Activated T-helper 17 cell treated with anti-CD3 and anti-CD28 coated beads, Interleukin-2, amount 50 U/mL, for 72 hours (primary cell): ENCODE data around the gene MROH2B. TPM values are rescaled to one million over a fixed set of nuclear protein-coding genes. Genes with fewer than 3 reads are reported as not detected.

Source experiments
- ATAC-seq: fragments of 150-1000 bp; cut with Tn5 transposase; replicated peaks from 2 replicates; pipeline ENCODE4 v1.10.0; 2021; ENCODE audit warnings: mild to moderate bottlenecking, moderate library complexity
- H3K27ac Mint-ChIP-seq: one replicate; pipeline ENCODE4 v1.8.0; 2022; ENCODE audit warnings: mixed read lengths
- H3K27me3 Mint-ChIP-seq: one replicate; pipeline ENCODE4 v1.8.0; 2022; ENCODE audit warnings: mixed read lengths
- H3K36me3 Mint-ChIP-seq: one replicate; pipeline ENCODE4 v1.8.0; 2022; ENCODE audit warnings: low read depth, mild to moderate bottlenecking, mixed read lengths
- H3K4me1 Mint-ChIP-seq: one replicate; pipeline ENCODE4 v1.8.0; 2022; ENCODE audit warnings: mixed read lengths
- H3K4me3 Mint-ChIP-seq: one replicate; pipeline ENCODE4 v1.8.0; 2022; ENCODE audit warnings: mild to moderate bottlenecking, mixed read lengths
- H3K9me3 Mint-ChIP-seq: one replicate; pipeline ENCODE4 v1.8.0; 2022; ENCODE audit warnings: mixed read lengths
- total RNA-seq, 2 donors: library from RNA; stranded (reverse); gene quantifications; one replicate each; pipeline ENCODE4 v1.2.3, GENCODE V29; 2022

The MROH2B gene
- total RNA-seq, 2 donors from 2014 or later: not detected

- Mint-ChIP-seq H3K9me3 (no peaks in the 10 kb centered on the region), H3K4me1 (no peaks in the 10 kb centered on the region), H3K27me3 (peaks cover 7% of the 10 kb centered on the region), H3K36me3 (no peaks in the 10 kb centered on the region), H3K4me3 (no peak overlapping the region), H3K27ac (no peak overlapping the region)
- ATAC-seq: no peak
Measured at GRCh38 chr5:40999142-40999541, 72.0 kb downstream of the MROH2B start.

DNA sequence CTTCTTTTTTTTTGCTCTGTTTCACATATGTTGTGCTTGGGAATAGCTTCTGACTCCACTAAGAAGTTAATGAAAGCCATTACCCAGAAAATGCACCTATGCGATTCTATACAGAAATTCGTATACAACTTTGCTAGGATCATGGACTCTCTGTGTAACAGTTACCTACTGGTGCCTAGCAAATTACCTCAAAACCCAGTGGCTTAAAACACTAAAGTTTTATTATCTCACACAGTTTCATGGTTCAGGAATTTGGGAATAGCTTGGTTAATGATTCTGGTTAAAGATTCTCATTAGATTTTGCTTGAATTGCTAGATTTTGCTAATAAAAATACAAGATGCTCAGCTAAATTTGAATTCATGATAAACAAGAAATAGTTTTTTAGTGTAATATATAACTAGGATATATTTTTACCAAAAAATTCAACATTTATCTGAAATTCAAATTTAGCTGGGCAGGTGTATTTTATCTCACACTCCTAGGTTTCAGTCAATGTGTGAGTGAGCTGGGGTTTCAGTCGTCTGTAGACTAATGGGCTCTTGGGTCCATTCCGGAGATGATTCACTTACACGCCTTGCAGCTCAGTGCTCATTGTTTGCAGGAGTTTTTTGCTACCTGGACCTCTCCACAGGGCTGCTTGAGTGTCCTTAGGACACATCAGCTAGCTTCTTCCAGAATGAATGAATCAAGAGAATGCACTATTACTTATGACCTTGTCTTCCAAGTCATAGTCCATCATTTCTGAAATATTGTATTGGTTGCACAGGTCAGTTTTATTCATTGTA is 75.1 kb downstream of the MROH2B start:
- no peaks in the 10 kb centered on the region for H3K4me1 Mint-ChIP-seq
- no peaks in the 10 kb centered on the region for H3K9me3 Mint-ChIP-seq
- no peak overlapping the region for H3K4me3 Mint-ChIP-seq
- no peaks in the 10 kb centered on the region for H3K36me3 Mint-ChIP-seq
- H3K27me3 Mint-ChIP-seq: peaks cover 13% of the 10 kb centered on the region
- ATAC-seq: no peak
- H3K27ac Mint-ChIP-seq: no peak overlapping the region

GRCh38 chr5:40991981-40992559 is 79.1 kb downstream of the MROH2B start:
- ATAC-seq: no peak
- Mint-ChIP-seq H3K9me3 (no peaks in the 10 kb centered on the region), H3K36me3 (no peaks in the 10 kb centered on the region), H3K4me3 (no peak overlapping the region), H3K27ac (no peak overlapping the region), H3K4me1 (no peaks in the 10 kb centered on the region), H3K27me3 (peaks cover 7% of the 10 kb centered on the region)

DNA sequence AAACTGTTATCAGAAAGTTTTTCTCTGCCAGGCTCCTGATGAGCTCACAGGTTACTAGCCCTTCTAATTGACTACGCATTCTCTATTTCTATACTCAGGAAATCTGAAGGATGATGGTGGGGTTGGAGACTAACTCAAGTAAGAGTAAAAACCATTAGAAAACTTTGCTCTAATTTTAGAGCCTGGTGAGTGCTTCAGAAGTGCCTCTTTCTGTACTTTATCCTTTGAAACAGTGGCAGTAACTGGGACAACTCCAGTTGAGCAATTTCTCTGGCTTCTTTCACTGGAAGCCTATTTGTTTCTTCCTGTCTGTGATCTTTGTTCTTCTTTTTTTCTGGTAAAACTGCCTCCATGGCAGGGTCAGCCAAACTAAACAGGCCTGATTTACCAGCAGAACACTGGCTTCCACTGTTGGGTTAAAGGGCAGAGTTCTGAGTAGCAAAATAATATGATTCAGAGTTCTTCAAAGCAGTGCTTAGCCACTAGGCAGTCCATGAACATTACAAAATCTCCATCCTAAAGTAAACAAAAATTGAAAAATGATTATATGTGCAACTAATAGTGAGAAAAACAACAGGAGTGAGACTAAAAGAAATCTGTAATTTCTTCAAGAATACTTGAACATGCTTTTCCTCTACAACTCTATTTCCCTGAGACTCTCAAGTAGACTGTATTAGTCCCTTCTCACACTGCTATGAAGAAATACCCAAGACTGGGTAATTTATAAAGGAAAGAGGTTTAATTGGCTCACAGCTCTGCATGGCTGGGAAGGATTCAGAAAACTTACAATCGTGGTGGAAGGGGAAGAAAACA is 79.8 kb downstream of the MROH2B start:
- Mint-ChIP-seq H3K4me3 (no peak overlapping the region), H3K9me3 (no peaks in the 10 kb centered on the region), H3K27ac (no peak overlapping the region), H3K4me1 (no peaks in the 10 kb centered on the region), H3K27me3 (peaks cover 7% of the 10 kb centered on the region), H3K36me3 (no peaks in the 10 kb centered on the region)
- no peak for ATAC-seq

- H3K36me3 Mint-ChIP-seq: no peaks in the 10 kb centered on the region
- no peaks in the 10 kb centered on the region for H3K9me3 Mint-ChIP-seq
- no peak overlapping the region for H3K27ac Mint-ChIP-seq
- H3K4me3 Mint-ChIP-seq: no peak overlapping the region
- no peak for ATAC-seq
- H3K4me1 Mint-ChIP-seq: no peaks in the 10 kb centered on the region
- peaks cover 4% of the 10 kb centered on the region for H3K27me3 Mint-ChIP-seq
Measured at GRCh38 chr5:40988746-40989510, 82.2 kb downstream of the MROH2B start.

DNA sequence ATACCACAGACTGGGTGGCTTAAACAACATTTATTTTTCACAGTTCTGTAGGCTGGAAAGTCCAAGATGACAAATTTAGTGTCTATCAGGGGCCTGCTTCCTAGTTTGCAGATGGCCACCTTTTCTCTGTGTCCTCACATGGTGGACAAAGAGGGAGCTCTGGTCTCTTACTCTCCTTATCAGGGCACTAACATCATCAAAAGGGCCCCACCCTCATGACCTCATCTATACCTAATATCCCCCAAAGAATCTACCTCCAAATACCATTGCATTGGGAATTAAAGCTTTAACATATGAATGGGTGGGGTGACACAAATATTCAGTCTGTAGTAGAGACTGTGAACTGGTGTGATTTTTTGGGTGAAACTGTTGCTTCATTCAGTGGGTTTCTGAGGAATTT is 83.8 kb downstream of the MROH2B start:
- no peaks in the 10 kb centered on the region for H3K4me1 Mint-ChIP-seq
- H3K9me3 Mint-ChIP-seq: no peaks in the 10 kb centered on the region
- peaks cover 3% of the 10 kb centered on the region for H3K27me3 Mint-ChIP-seq
- no peak for ATAC-seq
- H3K36me3 Mint-ChIP-seq: no peaks in the 10 kb centered on the region
- no peak overlapping the region for H3K27ac Mint-ChIP-seq
- no peak overlapping the region for H3K4me3 Mint-ChIP-seq

DNA sequence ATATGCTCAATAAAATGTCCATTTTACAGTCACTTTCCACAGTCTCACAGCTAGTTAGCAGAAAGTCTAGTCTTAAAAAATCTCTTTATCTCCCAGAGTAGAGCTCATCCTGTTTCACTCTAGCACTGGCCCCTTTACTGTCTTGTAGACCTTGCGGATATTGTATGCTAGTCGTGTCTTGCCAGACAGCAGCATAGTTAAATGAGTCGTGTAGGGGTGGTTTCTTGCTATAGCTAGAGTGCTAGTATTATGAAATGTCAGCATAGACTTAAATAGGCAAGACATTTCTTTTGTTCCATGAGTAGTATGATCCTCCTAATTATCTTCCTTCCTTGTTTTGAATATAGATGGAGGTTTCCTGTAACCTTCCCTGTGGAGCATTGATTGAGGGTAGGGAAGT is 84.5 kb downstream of the MROH2B start:
- no peak for ATAC-seq
- Mint-ChIP-seq H3K4me3 (no peak overlapping the region), H3K27ac (no peak overlapping the region), H3K27me3 (peaks cover 3% of the 10 kb centered on the region), H3K4me1 (no peaks in the 10 kb centered on the region), H3K9me3 (no peaks in the 10 kb centered on the region), H3K36me3 (no peaks in the 10 kb centered on the region)

DNA sequence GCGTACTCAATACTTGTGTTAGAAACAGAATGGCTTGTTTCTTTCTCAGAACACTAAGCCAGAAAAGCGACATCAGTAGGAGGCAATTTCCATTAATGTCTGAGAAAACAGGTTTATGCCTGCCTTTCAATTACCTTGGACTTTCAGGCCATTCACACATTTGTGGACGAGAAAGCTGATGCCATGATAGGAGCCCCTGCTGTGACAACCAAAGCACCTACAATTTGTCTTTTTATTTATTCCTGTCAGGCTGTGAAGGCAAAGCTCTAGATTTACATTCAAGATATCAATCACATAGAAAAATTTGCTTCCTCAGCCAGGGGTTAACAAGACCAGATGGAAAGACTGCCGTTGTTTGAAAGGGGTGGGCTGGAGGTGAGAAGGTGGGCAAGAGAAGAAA is 85.6 kb downstream of the MROH2B start:
- peaks cover 10% of the 10 kb centered on the region for H3K27me3 Mint-ChIP-seq
- H3K36me3 Mint-ChIP-seq: no peaks in the 10 kb centered on the region
- ATAC-seq: no peak
- no peak overlapping the region for H3K4me3 Mint-ChIP-seq
- no peak overlapping the region for H3K27ac Mint-ChIP-seq
- no peaks in the 10 kb centered on the region for H3K9me3 Mint-ChIP-seq
- H3K4me1 Mint-ChIP-seq: no peaks in the 10 kb centered on the region

GRCh38 chr5:40984884-40985283 is 86.3 kb downstream of the MROH2B start:
- no peak overlapping the region for H3K4me3 Mint-ChIP-seq
- H3K27ac Mint-ChIP-seq: no peak overlapping the region
- H3K4me1 Mint-ChIP-seq: no peaks in the 10 kb centered on the region
- no peak for ATAC-seq
- no peaks in the 10 kb centered on the region for H3K9me3 Mint-ChIP-seq
- no peaks in the 10 kb centered on the region for H3K36me3 Mint-ChIP-seq
- peaks cover 11% of the 10 kb centered on the region for H3K27me3 Mint-ChIP-seq

- H3K4me3 Mint-ChIP-seq: no peak overlapping the region
- no peaks in the 10 kb centered on the region for H3K4me1 Mint-ChIP-seq
- no peak for ATAC-seq
Measured at GRCh38 chr5:40983781-40984180, 87.4 kb downstream of the MROH2B start.

DNA sequence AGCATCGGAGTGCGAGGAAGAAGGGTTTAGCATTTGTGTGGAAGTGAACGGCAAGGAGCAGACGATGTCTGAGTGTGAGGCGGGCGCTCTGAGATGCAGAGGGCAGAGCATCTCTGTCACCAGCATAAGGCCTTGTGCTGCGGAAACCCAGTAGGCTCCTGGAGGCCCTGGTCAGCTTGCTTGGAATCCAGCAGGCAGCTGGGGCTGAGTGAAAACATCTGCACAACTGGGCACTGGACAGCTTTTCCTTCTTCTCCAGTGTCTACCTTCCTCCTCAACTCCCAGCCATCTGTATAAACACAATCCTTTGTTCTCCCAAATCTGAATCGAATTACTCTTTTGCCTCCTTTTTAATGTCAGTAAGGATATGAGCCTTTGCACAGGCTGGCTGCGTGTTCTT is 89.7 kb downstream of the MROH2B start:
- no peak overlapping the region for H3K4me3 Mint-ChIP-seq
- H3K4me1 Mint-ChIP-seq: no peaks in the 10 kb centered on the region
- peaks cover 20% of the 10 kb centered on the region for H3K27me3 Mint-ChIP-seq
- H3K9me3 Mint-ChIP-seq: no peaks in the 10 kb centered on the region
- no peak overlapping the region for H3K27ac Mint-ChIP-seq
- no peaks in the 10 kb centered on the region for H3K36me3 Mint-ChIP-seq
- no peak for ATAC-seq

More at GRCh38 chr5:40983781-40984180, 87.4 kb downstream of the MROH2B start:
- Mint-ChIP-seq H3K27ac (no peak overlapping the region), H3K36me3 (no peaks in the 10 kb centered on the region), H3K9me3 (no peaks in the 10 kb centered on the region), H3K27me3 (peaks cover 13% of the 10 kb centered on the region)

DNA sequence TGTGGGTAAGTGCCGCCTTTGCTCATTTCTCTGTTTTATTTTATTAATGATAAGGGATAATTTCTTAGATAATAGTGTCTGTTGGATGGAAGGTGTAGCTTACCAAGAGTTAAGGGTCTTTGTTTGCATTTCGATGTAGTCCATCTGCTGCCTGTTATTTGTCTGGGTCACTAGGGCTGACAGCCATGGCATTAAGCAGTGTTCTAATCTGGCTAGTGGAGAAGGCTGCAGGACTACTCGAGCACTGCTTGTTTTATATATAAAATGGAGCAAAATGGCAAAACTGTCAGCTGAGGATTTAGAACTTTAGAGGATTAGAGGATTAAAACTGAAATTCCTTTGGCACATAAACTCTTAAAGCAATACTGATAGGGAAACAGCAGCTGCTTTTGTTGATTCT is 94.3 kb downstream of the MROH2B start:
- no peak for ATAC-seq
- no peaks in the 10 kb centered on the region for H3K9me3 Mint-ChIP-seq
- peaks cover 24% of the 10 kb centered on the region for H3K27me3 Mint-ChIP-seq
- H3K4me3 Mint-ChIP-seq: no peak overlapping the region
- no peaks in the 10 kb centered on the region for H3K36me3 Mint-ChIP-seq
- no peak overlapping the region for H3K27ac Mint-ChIP-seq
- no peaks in the 10 kb centered on the region for H3K4me1 Mint-ChIP-seq

GRCh38 chr5:40976041-40976440 is 95.1 kb downstream of the MROH2B start:
- H3K9me3 Mint-ChIP-seq: no peaks in the 10 kb centered on the region
- no peak for ATAC-seq
- no peaks in the 10 kb centered on the region for H3K36me3 Mint-ChIP-seq
- H3K27ac Mint-ChIP-seq: no peak overlapping the region
- peaks cover 22% of the 10 kb centered on the region for H3K27me3 Mint-ChIP-seq
- H3K4me3 Mint-ChIP-seq: no peak overlapping the region
- no peaks in the 10 kb centered on the region for H3K4me1 Mint-ChIP-seq

DNA sequence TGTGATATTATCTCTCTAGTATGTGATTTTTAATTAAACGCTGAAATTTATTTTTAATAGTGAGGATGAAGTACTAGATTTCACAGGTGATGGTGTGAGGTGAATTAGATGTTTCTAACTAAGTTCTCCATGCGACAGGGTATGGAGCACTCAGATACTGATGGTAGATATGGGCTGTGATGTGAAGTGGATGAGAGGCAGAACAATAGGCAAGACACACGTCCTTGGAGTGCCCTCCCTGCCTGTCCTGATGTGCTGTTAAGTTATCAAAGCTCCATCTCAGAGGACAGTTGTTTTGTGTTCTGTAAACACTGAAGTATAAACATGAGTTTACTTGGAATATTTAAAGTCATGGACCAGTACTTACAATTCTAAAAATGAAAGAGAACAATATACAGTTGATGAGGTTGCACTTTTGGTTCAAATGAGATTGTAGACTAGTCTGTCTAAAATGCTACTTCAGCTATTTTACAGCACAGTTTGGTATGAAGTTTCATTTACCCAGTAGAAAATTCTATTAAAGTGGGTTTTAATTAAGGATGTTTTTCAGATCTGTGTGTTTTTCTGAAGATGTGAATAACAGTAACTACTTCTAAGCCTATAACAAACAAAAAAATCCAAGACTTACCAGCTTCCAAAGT is 97.7 kb downstream of the MROH2B start:
- H3K4me3 Mint-ChIP-seq: no peak overlapping the region
- no peaks in the 10 kb centered on the region for H3K36me3 Mint-ChIP-seq
- H3K27me3 Mint-ChIP-seq: peaks cover 14% of the 10 kb centered on the region
- ATAC-seq: no peak
- H3K4me1 Mint-ChIP-seq: no peaks in the 10 kb centered on the region
- no peak overlapping the region for H3K27ac Mint-ChIP-seq
- no peaks in the 10 kb centered on the region for H3K9me3 Mint-ChIP-seq
